Measurements from ENCODE around the gene HMCN1. TPM values are rescaled to one million over a fixed set of nuclear protein-coding genes. Genes with fewer than 3 reads are reported as not detected.

Gene HMCN1
- total RNA-seq, 1 experiment from 2014 or later, result 0.12 TPM

GRCh38 chr1:186089940-186090339, 355.7 kb downstream of the HMCN1 start:
- DNase-seq (ENCODE audit: unreplicated experiment), result no peak
- H3K36me3 Mint-ChIP-seq (ENCODE audit: insufficient read depth, unreplicated experiment), result no peaks in the 10 kb centered on the region
- no TSS peak for BruUV-seq (replicated peaks)

DNA sequence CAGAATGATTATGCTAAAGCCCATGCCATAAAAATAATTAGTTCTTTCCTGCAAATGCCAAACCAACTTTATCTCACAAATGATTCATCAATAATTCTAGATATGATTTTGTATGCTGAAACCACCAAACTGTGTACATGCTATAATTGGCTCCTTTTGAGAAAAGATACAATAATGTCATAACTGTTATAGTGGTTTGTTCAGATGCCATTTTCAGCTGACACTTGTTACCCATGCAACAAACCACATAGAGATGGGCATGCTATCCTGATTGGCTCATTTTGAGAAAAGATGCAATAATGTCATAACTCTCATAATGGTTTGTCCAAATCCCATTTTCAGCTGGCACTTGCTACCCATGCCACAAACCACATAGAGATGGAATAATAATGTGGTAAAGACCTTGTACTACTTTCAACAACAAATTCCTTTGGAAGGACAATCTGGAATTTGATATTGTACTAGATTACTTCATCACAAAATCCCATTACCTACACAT, 357.1 kb downstream of the HMCN1 start:
- intact Hi-C loops (cut with micrococcal nuclease), result no loop called here
- no TSS peak for BruUV-seq (replicated peaks)
- CTCF ChIA-PET, result interaction anchor here (0.6 kb wide), 1 partner anchor 87 kb away, joined by 4 read pairs; no protein-coding TSS in a partner anchor
- DNase-seq (ENCODE audit: unreplicated experiment), result no peak
- peaks cover 12% of the 10 kb centered on the region for H3K4me1 Mint-ChIP-seq (ENCODE audit: insufficient read depth, unreplicated experiment)
- H3K9me3 Mint-ChIP-seq (ENCODE audit: unreplicated experiment), result no peaks in the 10 kb centered on the region
- H3K36me3 Mint-ChIP-seq (ENCODE audit: insufficient read depth, unreplicated experiment), result no peaks in the 10 kb centered on the region
- H3K27ac Mint-ChIP-seq (ENCODE audit: low read depth, unreplicated experiment), result no peak overlapping the region
- H3K4me3 Mint-ChIP-seq (ENCODE audit: unreplicated experiment), result no peak overlapping the region
- POLR2A ChIA-PET, result interaction anchor here (1.7 kb wide), 1 partner anchor 8 kb away, joined by 9 read pairs; no protein-coding TSS in a partner anchor
- TF ChIP-seq CTCF (IDR thresholded peaks at IDR 0.05; ENCODE audit: unreplicated experiment), result no peak
- no peaks in the 10 kb centered on the region for H3K27me3 Mint-ChIP-seq (ENCODE audit: insufficient read depth, unreplicated experiment)

More at GRCh38 chr1:186089940-186090339, 355.7 kb downstream of the HMCN1 start:
- no peaks in the 10 kb centered on the region for H3K9me3 Mint-ChIP-seq (ENCODE audit: unreplicated experiment)
- no peaks in the 10 kb centered on the region for H3K27me3 Mint-ChIP-seq (ENCODE audit: insufficient read depth, unreplicated experiment)
- H3K4me1 Mint-ChIP-seq (ENCODE audit: insufficient read depth, unreplicated experiment), result peaks cover 12% of the 10 kb centered on the region
- intact Hi-C loops (cut with micrococcal nuclease), result no loop called here
- TF ChIP-seq CTCF (IDR thresholded peaks at IDR 0.05; ENCODE audit: unreplicated experiment), result no peak
- POLR2A ChIA-PET, result no interaction called here
- CTCF ChIA-PET, result interaction anchor here (0.6 kb wide), 1 partner anchor 81 kb away, joined by 3 read pairs; no protein-coding TSS in a partner anchor
- no peak overlapping the region for H3K4me3 Mint-ChIP-seq (ENCODE audit: unreplicated experiment)
- H3K27ac Mint-ChIP-seq (ENCODE audit: low read depth, unreplicated experiment), result no peak overlapping the region

DNA sequence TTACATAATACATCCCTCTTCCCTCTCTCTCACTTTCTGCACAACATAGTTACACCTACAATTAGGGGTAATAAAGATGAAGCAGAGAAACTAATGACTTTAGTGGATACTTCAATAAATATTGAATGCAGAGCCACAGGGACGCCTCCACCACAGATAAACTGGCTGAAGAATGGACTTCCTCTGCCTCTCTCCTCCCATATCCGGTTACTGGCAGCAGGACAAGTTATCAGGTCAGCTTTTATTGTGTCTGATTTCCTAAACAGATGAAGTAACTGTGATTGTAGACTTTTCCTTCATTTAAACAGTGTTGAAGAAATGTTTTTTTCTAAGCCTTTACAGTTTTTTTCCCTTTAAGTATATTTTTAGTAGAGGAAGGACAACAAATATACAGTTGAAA, 359.2 kb downstream of the HMCN1 start:
- intact Hi-C loops (cut with micrococcal nuclease), result no loop called here
- BruUV-seq (replicated peaks), result no TSS peak
- ChIA-PET CTCF (interaction anchor here (0.6 kb wide), 1 partner anchor 135 kb away, joined by 3 read pairs; no protein-coding TSS in a partner anchor), POLR2A (interaction anchor here (0.7 to 1.1 kb wide), 2 partner anchors 28 to 495 kb away, joined by 3 to 4 read pairs; no protein-coding TSS in a partner anchor)
- Mint-ChIP-seq H3K4me3 (ENCODE audit: unreplicated experiment) (no peak overlapping the region), H3K4me1 (ENCODE audit: insufficient read depth, unreplicated experiment) (peaks cover 12% of the 10 kb centered on the region), H3K9me3 (ENCODE audit: unreplicated experiment) (no peaks in the 10 kb centered on the region), H3K27ac (ENCODE audit: low read depth, unreplicated experiment) (no peak overlapping the region), H3K27me3 (ENCODE audit: insufficient read depth, unreplicated experiment) (no peaks in the 10 kb centered on the region), H3K36me3 (ENCODE audit: insufficient read depth, unreplicated experiment) (no peaks in the 10 kb centered on the region)
- TF ChIP-seq CTCF (IDR thresholded peaks at IDR 0.05; ENCODE audit: unreplicated experiment), result no peak
- peak; percentile 43 for DNase-seq (ENCODE audit: unreplicated experiment)

GRCh38 chr1:186094172-186094571, 360.0 kb downstream of the HMCN1 start:
- Mint-ChIP-seq H3K27ac (ENCODE audit: low read depth, unreplicated experiment) (no peak overlapping the region), H3K4me3 (ENCODE audit: unreplicated experiment) (no peak overlapping the region), H3K36me3 (ENCODE audit: insufficient read depth, unreplicated experiment) (no peaks in the 10 kb centered on the region), H3K27me3 (ENCODE audit: insufficient read depth, unreplicated experiment) (no peaks in the 10 kb centered on the region), H3K4me1 (ENCODE audit: insufficient read depth, unreplicated experiment) (peaks cover 12% of the 10 kb centered on the region), H3K9me3 (ENCODE audit: unreplicated experiment) (no peaks in the 10 kb centered on the region)
- DNase-seq (ENCODE audit: unreplicated experiment), result no peak
- BruUV-seq (replicated peaks), result no TSS peak
- TF ChIP-seq CTCF (IDR thresholded peaks at IDR 0.05; ENCODE audit: unreplicated experiment), result no peak
- ChIA-PET CTCF (interaction anchor here (0.6 kb wide), 1 partner anchor 134 kb away, joined by 3 read pairs; no protein-coding TSS in a partner anchor), POLR2A (interaction anchor here (0.7 to 1.1 kb wide), 2 partner anchors 29 to 495 kb away, joined by 3 to 4 read pairs; no protein-coding TSS in a partner anchor)
- intact Hi-C loops (cut with micrococcal nuclease), result no loop called here
